Colon (tissue), 2 donors: ENCODE measurements around the gene TRIM28.

Source experiments
- FAIRE-seq: peaks from 2 replicates; lab custom pipeline; 2012; peaks lifted over from hg19 to GRCh38; lab: Jason Lieb, UNC
- donor health status: control.
- donor health status: control.

Gene TRIM28

GRCh38 chr19:58579473-58580142 is 35.7 kb downstream of the TRIM28 start:
- FAIRE-seq = no peak

GRCh38 chr19:58581227-58582141 is 37.6 kb downstream of the TRIM28 start:
- FAIRE-seq = no peak

GRCh38 chr19:58582985-58583384 is 39.1 kb downstream of the TRIM28 start:
- no peak for FAIRE-seq

GRCh38 chr19:58584498-58585441 is 40.9 kb downstream of the TRIM28 start:
- FAIRE-seq = no peak

- FAIRE-seq = no peak
Measured at GRCh38 chr19:58585442-58586132, 41.7 kb downstream of the TRIM28 start.

DNA sequence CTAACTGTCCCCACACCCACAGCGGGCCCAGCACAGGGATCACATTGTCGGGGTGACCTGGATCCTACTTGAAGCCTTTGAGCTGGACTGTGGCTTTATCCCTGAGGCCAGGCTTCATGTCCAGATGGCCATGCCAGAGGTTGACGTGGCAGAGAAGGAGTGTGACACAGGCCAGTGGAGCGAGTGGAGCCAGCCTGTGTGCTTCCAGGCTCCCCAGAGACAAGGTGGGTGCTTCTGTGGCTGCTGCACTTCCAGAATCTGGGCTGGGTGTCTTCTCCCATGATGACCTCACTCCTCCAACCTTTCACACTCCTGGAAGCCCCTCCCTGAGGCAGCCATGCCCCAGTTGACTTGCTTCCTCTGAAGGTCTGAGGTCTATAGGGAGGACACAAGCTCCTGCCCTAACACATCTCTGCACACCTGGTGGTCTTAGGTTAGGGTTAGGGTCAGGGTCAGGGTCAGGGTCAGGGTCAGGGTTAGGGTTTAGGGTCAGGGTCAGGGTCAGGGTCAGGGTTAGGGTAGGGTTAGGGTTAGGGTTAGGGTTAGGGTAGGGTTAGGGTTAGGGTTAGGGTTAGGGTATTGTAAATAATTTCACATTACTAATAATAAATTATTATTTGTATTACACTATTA is 42.4 kb downstream of the TRIM28 start:
- no peak for FAIRE-seq
